ENCODE measurements around the gene CDKL5. TPM values are rescaled to one million over a fixed set of nuclear protein-coding genes. Genes with fewer than 3 reads are reported as not detected.

The CDKL5 gene
- total RNA-seq, 1 donor from 2014 or later, result 17.7 TPM

DNA sequence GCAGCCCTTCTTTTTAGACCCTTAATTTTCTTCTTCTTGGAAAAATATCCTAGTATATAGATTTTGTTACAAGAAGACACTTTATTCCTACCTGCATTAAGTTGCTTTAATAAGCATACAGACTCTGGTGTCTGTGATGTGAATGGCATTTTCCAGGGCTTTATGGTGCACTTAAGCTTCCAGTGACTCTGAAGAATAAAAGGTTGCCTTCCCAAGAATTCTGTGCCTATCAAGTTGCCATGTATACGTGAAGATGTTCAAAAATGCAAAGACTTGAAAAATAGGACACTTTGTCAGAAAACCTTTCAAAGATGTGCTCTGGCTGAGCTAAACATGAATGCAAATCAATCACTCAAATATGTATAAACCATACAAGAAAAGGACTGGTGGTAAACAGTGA, 135.6 kb downstream of the CDKL5 start:
- H3K9me3 ChIP-seq (ENCODE audit: insufficient read depth, low read depth, low read length), result no peaks in the 10 kb centered on the region
- DNase-seq (ENCODE audit: low read depth) (no peak), FAIRE-seq (no peak)
- H3K9ac ChIP-seq (ENCODE audit: low read length), result no peak overlapping the region
- H3K79me2 ChIP-seq (ENCODE audit: insufficient read depth, low read length), result no peaks in the 10 kb centered on the region
- no peaks in the 10 kb centered on the region for H3K27me3 ChIP-seq (ENCODE audit: insufficient read depth, low read length)
- Mint-ChIP-seq H3K36me3 (ENCODE audit: low read depth, unreplicated experiment) (no peaks in the 10 kb centered on the region), H3K4me1 (ENCODE audit: low read depth, unreplicated experiment) (peaks cover 2% of the 10 kb centered on the region), H3K4me3 (ENCODE audit: unreplicated experiment) (no peak overlapping the region), H3K27me3 (ENCODE audit: low read depth, unreplicated experiment) (no peaks in the 10 kb centered on the region), H3K9me3 (ENCODE audit: unreplicated experiment) (no peaks in the 10 kb centered on the region), H3K27ac (ENCODE audit: unreplicated experiment) (no peak overlapping the region)
- H2AFZ ChIP-seq (ENCODE audit: low read depth, low read length), result no peak overlapping the region
- TF ChIP-seq, protein P1, sequence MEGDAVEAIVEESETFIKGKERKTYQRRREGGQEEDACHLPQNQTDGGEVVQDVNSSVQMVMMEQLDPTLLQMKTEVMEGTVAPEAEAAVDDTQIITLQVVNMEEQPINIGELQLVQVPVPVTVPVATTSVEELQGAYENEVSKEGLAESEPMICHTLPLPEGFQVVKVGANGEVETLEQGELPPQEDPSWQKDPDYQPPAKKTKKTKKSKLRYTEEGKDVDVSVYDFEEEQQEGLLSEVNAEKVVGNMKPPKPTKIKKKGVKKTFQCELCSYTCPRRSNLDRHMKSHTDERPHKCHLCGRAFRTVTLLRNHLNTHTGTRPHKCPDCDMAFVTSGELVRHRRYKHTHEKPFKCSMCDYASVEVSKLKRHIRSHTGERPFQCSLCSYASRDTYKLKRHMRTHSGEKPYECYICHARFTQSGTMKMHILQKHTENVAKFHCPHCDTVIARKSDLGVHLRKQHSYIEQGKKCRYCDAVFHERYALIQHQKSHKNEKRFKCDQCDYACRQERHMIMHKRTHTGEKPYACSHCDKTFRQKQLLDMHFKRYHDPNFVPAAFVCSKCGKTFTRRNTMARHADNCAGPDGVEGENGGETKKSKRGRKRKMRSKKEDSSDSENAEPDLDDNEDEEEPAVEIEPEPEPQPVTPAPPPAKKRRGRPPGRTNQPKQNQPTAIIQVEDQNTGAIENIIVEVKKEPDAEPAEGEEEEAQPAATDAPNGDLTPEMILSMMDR (IDR thresholded peaks at IDR 0.05; ENCODE audit: insufficient read depth, low read depth, low read length), result no peak
- no peak for TF ChIP-seq EZH2 (IDR thresholded peaks at IDR 0.05; ENCODE audit: insufficient read depth, low read length)
- H3K4me1 ChIP-seq (ENCODE audit: insufficient read depth, low read length), result no peaks in the 10 kb centered on the region
- no peak overlapping the region for H3K4me2 ChIP-seq (ENCODE audit: low read length)
- H3K27ac ChIP-seq (ENCODE audit: low read depth, low read length), result no peak overlapping the region
- no peaks in the 10 kb centered on the region for H3K36me3 ChIP-seq (ENCODE audit: insufficient read depth, low read length)
- no peak overlapping the region for H3K4me3 ChIP-seq (ENCODE audit: insufficient read depth, low read depth, low read length)
- H4K20me1 ChIP-seq (ENCODE audit: insufficient read depth, low read length), result no peaks in the 10 kb centered on the region

DNA sequence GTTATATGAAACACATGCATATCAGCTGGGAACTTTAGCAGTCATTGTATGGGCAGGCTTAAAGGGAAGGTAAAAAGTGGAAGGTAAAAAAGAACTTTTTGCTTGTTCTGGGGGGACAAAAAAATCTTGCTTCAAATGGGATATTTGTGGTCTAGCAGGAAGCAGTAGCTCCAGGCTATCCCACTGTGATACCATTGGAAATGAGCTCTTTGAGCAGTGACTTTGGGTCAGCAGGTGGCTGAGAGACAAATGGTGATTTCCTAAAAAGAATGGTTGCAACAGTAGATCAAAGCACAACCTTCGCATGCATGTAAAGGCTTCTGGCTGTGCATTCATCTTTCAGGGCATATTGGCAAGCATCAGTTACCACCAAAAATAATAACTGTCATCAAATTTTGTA, 140.3 kb downstream of the CDKL5 start:
- H3K27ac Mint-ChIP-seq (ENCODE audit: unreplicated experiment), result no peak overlapping the region

DNA sequence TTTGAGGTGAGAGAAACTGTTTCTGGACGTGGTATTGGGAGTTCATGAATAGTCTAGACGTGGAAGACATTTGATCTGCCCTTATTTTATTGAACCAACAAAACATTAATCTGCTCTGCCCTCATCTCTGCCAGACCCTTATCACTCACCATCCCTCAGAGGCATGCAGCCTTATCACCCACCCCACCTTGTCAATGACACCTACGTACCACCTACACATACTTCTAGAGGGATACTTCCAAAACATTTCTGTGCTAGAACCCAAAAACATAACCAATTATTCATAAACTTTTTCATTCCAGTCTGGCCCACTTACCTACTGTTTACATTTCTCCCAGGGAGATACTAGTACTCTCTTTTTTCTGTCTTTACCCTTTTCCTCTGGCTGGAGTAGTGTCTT, 141.3 kb downstream of the CDKL5 start:
- H3K36me3 Mint-ChIP-seq (ENCODE audit: low read depth, unreplicated experiment), result no peaks in the 10 kb centered on the region
- FAIRE-seq, result no peak
- H3K9me3 Mint-ChIP-seq (ENCODE audit: unreplicated experiment), result no peaks in the 10 kb centered on the region
- H3K27ac ChIP-seq (ENCODE audit: low read depth, low read length), result no peak overlapping the region
- TF ChIP-seq EZH2 (IDR thresholded peaks at IDR 0.05; ENCODE audit: insufficient read depth, low read length), result no peak
- TF ChIP-seq, protein P1 (IDR thresholded peaks at IDR 0.05; ENCODE audit: insufficient read depth, low read depth, low read length), result no peak
- H3K4me3 ChIP-seq (ENCODE audit: insufficient read depth, low read depth, low read length), result no peak overlapping the region
- H2AFZ ChIP-seq (ENCODE audit: low read depth, low read length), result no peak overlapping the region
- no peaks in the 10 kb centered on the region for H4K20me1 ChIP-seq (ENCODE audit: insufficient read depth, low read length)
- H3K9ac ChIP-seq (ENCODE audit: low read length), result no peak overlapping the region
- H3K4me1 ChIP-seq (ENCODE audit: insufficient read depth, low read length), result no peaks in the 10 kb centered on the region
- no peaks in the 10 kb centered on the region for H3K9me3 ChIP-seq (ENCODE audit: insufficient read depth, low read depth, low read length)
- no peaks in the 10 kb centered on the region for H3K36me3 ChIP-seq (ENCODE audit: insufficient read depth, low read length)
- peaks cover 2% of the 10 kb centered on the region for H3K4me1 Mint-ChIP-seq (ENCODE audit: low read depth, unreplicated experiment)
- H3K27me3 ChIP-seq (ENCODE audit: insufficient read depth, low read length), result no peaks in the 10 kb centered on the region
- no peak for DNase-seq (ENCODE audit: low read depth)
- H3K27ac Mint-ChIP-seq (ENCODE audit: unreplicated experiment), result no peak overlapping the region
- H3K79me2 ChIP-seq (ENCODE audit: insufficient read depth, low read length), result no peaks in the 10 kb centered on the region
- H3K27me3 Mint-ChIP-seq (ENCODE audit: low read depth, unreplicated experiment), result no peaks in the 10 kb centered on the region
- H3K4me3 Mint-ChIP-seq (ENCODE audit: unreplicated experiment), result no peak overlapping the region
- H3K4me2 ChIP-seq (ENCODE audit: low read length), result no peak overlapping the region

More for the DNA sequence above, 140.3 kb downstream of the CDKL5 start:
- H3K36me3 ChIP-seq (ENCODE audit: insufficient read depth, low read length), result no peaks in the 10 kb centered on the region
- no peaks in the 10 kb centered on the region for H3K27me3 ChIP-seq (ENCODE audit: insufficient read depth, low read length)
- Mint-ChIP-seq H3K27me3 (ENCODE audit: low read depth, unreplicated experiment) (no peaks in the 10 kb centered on the region), H3K9me3 (ENCODE audit: unreplicated experiment) (no peaks in the 10 kb centered on the region), H3K4me3 (ENCODE audit: unreplicated experiment) (no peak overlapping the region), H3K4me1 (ENCODE audit: low read depth, unreplicated experiment) (peaks cover 2% of the 10 kb centered on the region), H3K36me3 (ENCODE audit: low read depth, unreplicated experiment) (no peaks in the 10 kb centered on the region)
- H3K79me2 ChIP-seq (ENCODE audit: insufficient read depth, low read length), result no peaks in the 10 kb centered on the region
- no peaks in the 10 kb centered on the region for H3K9me3 ChIP-seq (ENCODE audit: insufficient read depth, low read depth, low read length)
- FAIRE-seq (no peak), DNase-seq (ENCODE audit: low read depth) (no peak)
- no peak overlapping the region for H3K4me2 ChIP-seq (ENCODE audit: low read length)
- no peaks in the 10 kb centered on the region for H4K20me1 ChIP-seq (ENCODE audit: insufficient read depth, low read length)
- TF ChIP-seq EZH2 (IDR thresholded peaks at IDR 0.05; ENCODE audit: insufficient read depth, low read length), result no peak
- TF ChIP-seq, protein P1 (IDR thresholded peaks at IDR 0.05; ENCODE audit: insufficient read depth, low read depth, low read length), result no peak
- H3K4me3 ChIP-seq (ENCODE audit: insufficient read depth, low read depth, low read length), result no peak overlapping the region
- no peak overlapping the region for H3K27ac ChIP-seq (ENCODE audit: low read depth, low read length)
- no peak overlapping the region for H3K9ac ChIP-seq (ENCODE audit: low read length)
- no peak overlapping the region for H2AFZ ChIP-seq (ENCODE audit: low read depth, low read length)
- H3K4me1 ChIP-seq (ENCODE audit: insufficient read depth, low read length), result no peaks in the 10 kb centered on the region
